Left ventricle myocardium inferior (tissue), 1 donor: ENCODE measurements around the gene STRADB. TPM values are rescaled to one million over a fixed set of nuclear protein-coding genes. Genes with fewer than 3 reads are reported as not detected.
"Not testable (repeated sequence)": the region's sequence is repeated elsewhere in the genome, so short reads cannot be mapped to it uniquely, and the experiment has no call there.

ENCODE experiments used
- DNase-seq: peaks from one replicate; pipeline ENCODE4 v3.0.0-alpha.2; 2020
- H3K27ac ChIP-seq: fragments of 200-600 bp; replicated peaks from 2 replicates; pipeline ENCODE4 v1.8.0; 2021
- H3K27me3 ChIP-seq: fragments of 200-600 bp; 2 replicates; pipeline ENCODE4 v1.8.0; 2021; ENCODE audit warnings: low read depth
- H3K36me3 ChIP-seq: fragments of 200-600 bp; 2 replicates; pipeline ENCODE4 v1.8.0; 2021
- H3K4me1 ChIP-seq: fragments of 200-600 bp; 2 replicates; pipeline ENCODE4 v1.8.0; 2021
- H3K4me3 ChIP-seq: fragments of 200-600 bp; 2 replicates; pipeline ENCODE4 v1.8.0; 2021; ENCODE audit warnings: mild to moderate bottlenecking, moderate library complexity
- H3K9me3 ChIP-seq: fragments of 200-600 bp; replicated peaks from 2 replicates; pipeline ENCODE4 v1.8.0; 2021
- intact Hi-C: fragments of 100-400 bp; cut with micrococcal nuclease; formaldehyde crosslinking; loops from one replicate; pipeline ENCODE4 v1.11.0; 2022
- total RNA-seq: library from RNA; stranded (reverse); fragmentation: NEBNext Ultra II Directional; extraction: Animal tissue kit (Norgen Biotek cat#: 25700); gene quantifications from one replicate; pipeline ENCODE4 v1.2.1, GENCODE V29; 2021
- TF ChIP-seq, protein P1 (sequence below): fragments of 200-600 bp; IDR thresholded peaks from 2 replicates; pipeline ENCODE4 v1.8.0; 2021; ENCODE audit warnings: antibody characterized with exemption, mild to moderate bottlenecking, borderline replicate concordance
- donor health status: DM: no; HTN: yes; CAD: no; lungs with severe emphysema.

STRADB gene
- total RNA-seq, 1 donor from 2014 or later = 57.5 TPM

DNA sequence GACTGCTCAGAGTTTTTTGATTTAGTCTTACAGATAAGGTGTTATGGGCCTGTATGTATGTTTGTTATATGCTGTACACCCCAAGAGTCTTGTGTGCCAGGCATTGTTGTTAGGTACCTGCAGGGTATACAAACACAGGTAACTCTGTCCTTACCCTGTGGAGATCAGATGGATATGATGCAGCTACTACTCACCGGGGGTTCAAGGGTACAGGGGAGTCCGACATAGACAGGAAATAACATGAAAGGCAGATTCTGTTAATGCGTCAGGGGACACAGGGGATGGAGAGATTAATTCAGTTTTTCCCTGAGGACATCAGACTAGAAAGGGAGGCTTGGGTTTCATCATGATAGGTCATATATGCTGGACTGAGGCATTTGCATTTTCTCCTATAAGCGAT, 31.6 kb upstream of the STRADB start:
- Histone ChIP-seq H3K4me3 (no peak overlapping the region), H3K9me3 (no peaks in the 10 kb centered on the region), H3K36me3 (peaks cover 9% of the 10 kb centered on the region), H3K4me1 (peaks cover 85% of the 10 kb centered on the region), H3K27me3 (no peaks in the 10 kb centered on the region), H3K27ac (peak overlapping the region; percentile 48)
- intact Hi-C loops = no loop called here
- DNase-seq = no peak
- TF ChIP-seq, protein P1, sequence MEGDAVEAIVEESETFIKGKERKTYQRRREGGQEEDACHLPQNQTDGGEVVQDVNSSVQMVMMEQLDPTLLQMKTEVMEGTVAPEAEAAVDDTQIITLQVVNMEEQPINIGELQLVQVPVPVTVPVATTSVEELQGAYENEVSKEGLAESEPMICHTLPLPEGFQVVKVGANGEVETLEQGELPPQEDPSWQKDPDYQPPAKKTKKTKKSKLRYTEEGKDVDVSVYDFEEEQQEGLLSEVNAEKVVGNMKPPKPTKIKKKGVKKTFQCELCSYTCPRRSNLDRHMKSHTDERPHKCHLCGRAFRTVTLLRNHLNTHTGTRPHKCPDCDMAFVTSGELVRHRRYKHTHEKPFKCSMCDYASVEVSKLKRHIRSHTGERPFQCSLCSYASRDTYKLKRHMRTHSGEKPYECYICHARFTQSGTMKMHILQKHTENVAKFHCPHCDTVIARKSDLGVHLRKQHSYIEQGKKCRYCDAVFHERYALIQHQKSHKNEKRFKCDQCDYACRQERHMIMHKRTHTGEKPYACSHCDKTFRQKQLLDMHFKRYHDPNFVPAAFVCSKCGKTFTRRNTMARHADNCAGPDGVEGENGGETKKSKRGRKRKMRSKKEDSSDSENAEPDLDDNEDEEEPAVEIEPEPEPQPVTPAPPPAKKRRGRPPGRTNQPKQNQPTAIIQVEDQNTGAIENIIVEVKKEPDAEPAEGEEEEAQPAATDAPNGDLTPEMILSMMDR = no peak

DNA sequence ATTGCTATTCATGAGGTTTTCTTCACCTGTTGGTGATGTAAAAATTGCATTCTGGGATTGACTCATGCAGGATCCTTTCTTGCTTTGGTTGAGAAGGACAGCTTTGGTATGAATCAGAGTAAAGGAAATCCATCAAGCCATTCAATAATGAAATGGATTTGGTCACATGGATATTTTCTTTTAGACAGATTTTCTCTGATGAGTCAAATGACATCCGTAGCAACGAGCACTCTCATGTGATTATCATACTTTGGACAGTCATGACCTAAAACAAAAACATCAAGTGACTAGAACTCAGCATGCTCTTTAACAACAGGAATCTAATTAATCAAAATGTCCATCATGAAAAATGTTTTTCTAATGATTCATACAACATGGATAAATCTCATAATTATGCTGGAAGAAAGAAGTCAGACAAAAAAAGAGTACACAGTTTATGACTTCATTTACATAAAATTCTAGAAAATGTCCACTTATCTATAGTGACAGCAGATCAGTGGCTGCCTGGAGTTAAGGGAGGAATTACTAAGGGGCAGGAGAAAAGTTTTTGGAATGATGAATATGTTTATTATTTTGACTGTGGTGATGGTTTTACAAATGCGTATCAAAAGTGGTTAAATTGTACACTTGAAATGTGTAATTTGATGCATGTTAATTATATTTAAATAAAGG, 31.0 kb upstream of the STRADB start:
- no peak overlapping the region for H3K4me3 ChIP-seq
- no peak for DNase-seq
- H3K9me3 ChIP-seq = no peaks in the 10 kb centered on the region
- peaks cover 9% of the 10 kb centered on the region for H3K36me3 ChIP-seq
- intact Hi-C loops = no loop called here
- no peaks in the 10 kb centered on the region for H3K27me3 ChIP-seq
- H3K27ac ChIP-seq = peak overlapping the region; percentile 48
- peaks cover 85% of the 10 kb centered on the region for H3K4me1 ChIP-seq
- TF ChIP-seq, protein P1 = no peak

DNA sequence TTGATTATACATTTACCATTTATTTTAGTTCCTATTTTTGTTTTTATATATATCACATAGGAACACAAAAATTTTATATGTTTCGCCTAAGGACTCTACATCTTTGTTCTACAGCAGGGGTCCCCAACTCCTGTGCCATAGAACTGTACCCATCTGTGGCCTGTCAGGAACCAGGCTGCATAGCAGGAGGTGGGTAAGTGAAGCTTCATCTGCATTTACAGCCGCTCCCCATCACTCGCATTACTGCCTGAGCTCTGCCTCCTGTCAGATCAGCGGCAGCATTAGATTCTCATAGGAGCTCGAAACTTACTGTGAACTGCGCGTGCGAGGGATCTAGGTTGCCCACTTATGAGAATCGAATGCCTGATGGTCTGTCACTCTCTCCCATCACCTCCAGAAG, 25.6 kb upstream of the STRADB start:
- peaks cover 6% of the 10 kb centered on the region for H3K9me3 ChIP-seq
- H3K27ac ChIP-seq = peak overlapping the region; percentile 71
- intact Hi-C loops = no loop called here
- peaks cover 71% of the 10 kb centered on the region for H3K4me1 ChIP-seq
- H3K27me3 ChIP-seq = no peaks in the 10 kb centered on the region
- peaks cover 12% of the 10 kb centered on the region for H3K36me3 ChIP-seq
- TF ChIP-seq, protein P1 = no peak
- H3K4me3 ChIP-seq = no peak overlapping the region
- no peak for DNase-seq

DNA sequence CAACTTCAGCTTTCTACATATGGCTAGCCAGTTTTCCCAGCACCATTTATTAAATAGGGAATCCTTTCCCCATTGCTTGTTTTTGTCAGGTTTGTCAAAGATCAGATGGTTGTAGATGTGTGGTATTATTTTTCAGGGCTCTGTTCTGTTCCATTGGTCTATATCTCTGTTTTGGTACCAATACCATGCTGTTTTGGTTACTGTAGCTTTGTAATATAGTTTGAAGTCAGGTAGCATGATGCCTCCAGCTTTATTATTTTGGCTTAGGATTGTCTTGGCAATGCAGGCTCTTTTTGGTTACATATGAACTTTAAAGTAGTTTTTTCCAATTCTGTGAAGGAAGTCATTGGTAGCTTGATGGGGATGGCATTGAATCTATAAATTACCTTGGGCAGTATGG, 23.2 kb upstream of the STRADB start:
- DNase-seq, H3K27me3 ChIP-seq, intact Hi-C loops, H3K4me3 ChIP-seq, H3K9me3 ChIP-seq: not testable (repeated sequence)
- Histone ChIP-seq H3K4me1 (peaks cover 74% of the 10 kb centered on the region), H3K36me3 (peaks cover 12% of the 10 kb centered on the region), H3K27ac (peak overlapping the region; percentile 17)

DNA sequence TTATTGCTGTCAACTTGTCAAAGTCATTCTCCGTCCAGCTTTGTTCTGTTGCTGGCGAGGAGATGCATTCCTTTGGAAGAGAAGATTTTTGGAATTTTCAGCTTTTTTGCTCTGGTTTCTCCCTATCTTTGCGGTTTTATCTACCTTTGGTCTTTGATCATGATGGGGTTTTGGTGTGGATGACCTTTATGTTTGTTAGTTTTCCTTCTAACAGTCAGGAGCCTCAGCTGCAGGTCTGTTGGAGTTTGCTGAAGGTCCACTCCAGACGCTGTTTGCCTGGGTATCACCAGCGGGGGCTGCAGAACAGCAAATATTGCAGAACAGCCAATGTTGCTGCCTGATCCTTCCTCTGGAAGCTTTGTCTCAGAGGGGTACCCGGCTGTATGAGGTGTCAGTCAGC, 21.7 kb upstream of the STRADB start:
- Histone ChIP-seq H3K36me3 (peaks cover 12% of the 10 kb centered on the region), H3K4me1 (peaks cover 74% of the 10 kb centered on the region), H3K27ac (peak overlapping the region; percentile 90)
- intact Hi-C loops, H3K4me3 ChIP-seq, DNase-seq, H3K27me3 ChIP-seq, H3K9me3 ChIP-seq: not testable (repeated sequence)

DNA sequence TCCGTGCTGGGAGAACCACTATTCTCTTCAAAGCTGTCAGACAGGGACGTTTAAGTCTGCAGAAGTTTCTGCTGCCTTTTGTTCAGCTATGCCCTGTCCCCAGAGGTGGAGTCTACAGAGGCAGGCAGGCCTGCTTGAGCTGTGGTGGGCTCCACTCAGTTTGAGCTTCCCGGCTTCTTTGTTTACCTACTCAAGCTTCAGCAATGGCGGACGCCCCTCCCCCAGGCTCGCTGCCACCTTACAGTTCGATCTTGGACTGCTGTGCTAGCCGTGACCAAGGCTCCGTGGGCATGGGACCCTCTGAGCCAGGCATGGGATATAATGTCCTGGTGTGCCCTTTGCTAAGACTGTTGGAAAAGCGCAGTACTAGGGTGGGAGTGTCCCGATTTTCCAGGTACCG, 21.2 kb upstream of the STRADB start:
- Histone ChIP-seq H3K27ac (peak overlapping the region; percentile 90), H3K4me1 (peaks cover 74% of the 10 kb centered on the region), H3K36me3 (peaks cover 12% of the 10 kb centered on the region)
- H3K9me3 ChIP-seq, intact Hi-C loops, DNase-seq, H3K4me3 ChIP-seq, H3K27me3 ChIP-seq: not testable (repeated sequence)

DNA sequence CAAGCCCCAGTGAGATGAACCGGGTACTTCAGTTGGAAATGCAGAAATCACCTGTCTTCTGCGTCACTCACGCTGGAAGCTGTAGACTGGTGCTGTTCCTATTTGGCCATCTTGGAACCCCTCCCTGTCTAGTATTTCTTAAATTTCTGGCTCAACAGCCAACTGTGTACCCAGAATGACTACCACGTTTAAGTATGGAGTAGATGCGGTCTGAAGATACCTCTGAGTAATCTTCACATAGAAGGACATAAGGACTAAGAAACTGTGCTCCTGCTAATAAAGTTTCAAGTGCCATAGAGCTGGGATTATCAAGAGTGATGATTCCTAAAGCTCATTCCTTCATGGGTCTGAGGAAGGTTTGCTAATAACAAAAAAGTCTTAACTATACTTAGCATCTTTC, 20.7 kb upstream of the STRADB start:
- TF ChIP-seq, protein P1 = no peak
- intact Hi-C loops = no loop called here
- Histone ChIP-seq H3K36me3 (peaks cover 12% of the 10 kb centered on the region), H3K9me3 (peaks cover 6% of the 10 kb centered on the region), H3K27ac (peak overlapping the region; percentile 90), H3K4me3 (no peak overlapping the region), H3K27me3 (no peaks in the 10 kb centered on the region), H3K4me1 (peaks cover 72% of the 10 kb centered on the region)
- DNase-seq = no peak
